SH-SY5Y (cell line): Measurements from ENCODE around the gene TARP.

Experiments
- GATA2 ChIP-seq: IDR thresholded peaks from 2 replicates; pipeline ENCODE4 v1.6.1; 2011; ENCODE audit warnings: mild to moderate bottlenecking, low read depth, low read length
- GATA3 ChIP-seq: IDR thresholded peaks from 2 replicates; pipeline ENCODE4 v1.6.1; 2011; ENCODE audit warnings: low read depth, mild to moderate bottlenecking, low read length, moderate library complexity

DNA sequence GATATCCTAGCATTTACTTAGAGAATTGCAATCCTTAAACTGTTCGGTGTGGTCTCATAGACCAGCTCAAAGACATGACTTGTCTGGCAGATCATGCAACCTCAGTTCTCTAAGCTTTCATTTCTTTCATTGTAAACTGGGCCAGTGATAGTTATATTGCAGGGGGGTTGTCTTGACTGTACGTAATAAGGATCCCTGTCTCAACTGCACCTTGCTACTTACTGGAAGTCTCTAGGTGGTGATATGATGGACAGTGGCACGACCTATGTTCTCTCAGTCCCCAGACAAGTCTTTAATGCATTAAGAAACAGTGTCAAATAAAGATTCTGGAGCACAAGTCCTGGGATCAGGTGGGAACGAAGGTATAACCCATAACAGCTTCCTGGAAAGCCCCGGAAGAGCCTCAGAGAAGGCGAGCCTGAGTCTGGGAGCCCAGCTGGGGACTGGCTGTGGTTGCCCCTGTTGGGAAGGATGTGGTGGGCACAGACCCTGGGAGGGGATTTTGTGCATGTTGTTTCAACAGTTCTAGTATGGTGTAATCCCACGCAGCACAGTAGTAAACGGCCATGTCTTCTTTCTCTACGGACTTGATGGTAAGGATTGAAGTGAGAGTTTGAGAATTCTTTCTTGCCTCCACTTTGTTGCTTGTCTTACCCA lies 26.0 kb upstream of the TARP start:
- TF ChIP-seq GATA2 (no peak), GATA3 (no peak)
